Forelimb muscle (tissue), 1 donor: ENCODE results near the gene ZDHHC8. TPM values are rescaled to one million over a fixed set of nuclear protein-coding genes. Genes with fewer than 3 reads are reported as not detected.

Source experiments
- DNase-seq: peaks from one replicate; pipeline ENCODE4 v3.0.0-alpha.2; 2013; ENCODE audit warnings: low read depth
- polyA plus RNA-seq: library from polyadenylated mRNA; unstranded; fragments of 120-200 nt; gene quantifications from one replicate; pipeline ENCODE4 v1.2.1, GENCODE V29; 2013; ENCODE audit not compliant: insufficient read length

Gene ZDHHC8
- polyA plus RNA-seq, 1 donor = 41.3 TPM

DNA sequence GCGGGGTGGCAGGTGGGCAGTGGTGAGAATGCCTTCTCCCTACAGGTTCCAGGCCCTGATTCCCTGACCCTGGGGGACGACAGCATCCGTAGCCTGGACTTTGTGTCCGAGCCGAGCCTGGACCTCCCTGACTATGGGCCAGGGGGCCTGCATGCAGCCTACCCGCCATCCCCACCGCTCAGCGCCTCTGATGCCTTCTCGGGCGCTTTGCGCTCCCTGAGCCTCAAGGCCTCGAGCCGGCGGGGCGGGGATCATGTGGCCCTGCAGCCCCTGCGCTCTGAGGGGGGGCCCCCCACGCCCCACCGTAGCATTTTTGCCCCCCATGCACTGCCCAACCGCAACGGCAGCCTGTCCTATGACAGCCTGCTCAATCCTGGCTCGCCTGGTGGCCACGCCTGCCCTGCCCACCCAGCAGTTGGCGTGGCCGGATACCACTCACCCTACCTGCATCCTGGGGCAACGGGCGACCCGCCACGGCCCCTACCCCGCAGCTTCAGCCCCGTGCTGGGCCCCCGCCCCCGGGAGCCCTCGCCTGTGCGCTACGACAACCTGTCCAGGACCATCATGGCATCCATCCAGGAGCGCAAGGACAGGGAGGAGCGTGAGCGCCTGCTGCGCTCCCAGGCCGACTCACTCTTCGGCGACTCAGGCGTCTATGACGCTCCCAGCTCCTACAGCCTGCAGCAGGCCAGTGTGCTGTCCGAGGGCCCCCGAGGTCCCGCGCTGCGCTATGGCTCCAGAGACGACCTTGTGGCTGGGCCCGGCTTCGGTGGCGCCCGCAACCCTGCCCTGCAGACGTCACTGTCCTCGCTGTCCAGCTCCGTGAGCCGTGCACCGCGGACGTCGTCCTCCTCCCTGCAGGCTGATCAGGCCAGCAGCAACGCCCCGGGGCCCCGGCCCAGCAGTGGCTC lies 11.4 kb downstream of the ZDHHC8 start:
- no peak for DNase-seq

DNA sequence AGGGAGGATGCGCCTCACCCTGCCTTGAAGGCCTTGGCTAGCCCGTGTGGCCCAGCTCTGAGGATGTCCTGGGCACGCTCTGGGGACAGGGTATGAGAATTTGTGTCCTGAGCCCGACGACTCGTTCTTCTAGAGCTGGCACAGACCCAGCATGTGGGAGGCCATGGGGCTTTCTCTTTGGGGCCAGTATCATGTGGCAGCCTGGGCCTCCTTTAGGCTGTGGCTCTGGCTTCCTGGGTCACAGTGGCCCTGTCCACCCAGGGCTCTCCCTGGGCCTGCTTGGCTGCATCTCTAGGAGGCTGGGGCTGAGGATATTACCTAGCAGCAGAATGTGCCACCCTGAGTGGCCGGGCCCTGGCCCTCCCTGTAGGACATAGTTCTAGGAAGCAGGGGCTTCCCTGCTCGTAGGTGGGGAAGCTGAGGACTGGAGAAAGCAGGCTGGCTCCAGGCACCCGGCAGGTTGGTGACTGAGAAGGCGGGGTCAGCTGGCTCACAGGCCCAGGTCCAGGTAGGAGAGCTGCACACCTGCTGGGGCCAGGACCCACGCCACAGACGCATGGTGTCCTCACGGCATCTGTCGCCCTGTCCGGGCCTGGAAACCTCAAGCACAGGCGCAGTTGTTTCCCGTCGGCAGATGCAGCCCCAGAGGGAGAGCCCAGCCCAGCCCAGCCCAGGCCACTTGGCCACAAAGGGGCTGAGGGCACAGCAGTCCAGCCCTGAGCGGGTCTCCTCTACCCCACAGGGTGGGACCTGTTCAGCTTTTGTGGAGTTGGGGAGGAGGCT lies 12.5 kb downstream of the ZDHHC8 start:
- no peak for DNase-seq

DNA sequence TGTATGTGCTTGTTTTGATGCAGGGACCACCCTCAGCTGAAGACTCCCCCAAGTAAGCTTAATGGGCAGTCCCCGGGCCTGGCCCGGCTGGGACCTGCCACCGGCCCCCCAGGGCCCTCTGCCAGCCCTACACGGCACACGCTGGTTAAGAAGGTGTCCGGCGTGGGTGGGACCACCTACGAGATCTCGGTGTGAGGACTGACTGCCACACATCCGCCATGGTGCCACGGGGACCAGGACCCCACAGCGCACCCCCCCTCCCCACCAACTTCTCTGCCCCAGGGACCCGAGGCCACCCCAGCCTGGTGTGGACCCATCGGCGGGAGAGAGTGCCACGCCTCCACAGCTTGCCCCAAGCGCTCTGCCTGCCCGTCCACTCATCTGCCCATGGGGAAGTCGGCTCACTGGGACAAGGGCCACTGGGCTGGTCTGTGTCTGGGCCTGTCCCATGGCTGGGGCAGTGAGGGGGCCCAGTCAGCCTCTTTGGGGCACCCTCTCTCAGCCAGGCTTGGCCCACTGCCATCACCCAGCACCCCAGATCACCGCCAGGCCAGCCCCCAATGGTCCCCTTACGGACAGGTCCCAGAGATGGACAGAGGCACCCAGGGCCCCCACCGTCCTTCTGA lies 13.7 kb downstream of the ZDHHC8 start:
- no peak for DNase-seq

DNA sequence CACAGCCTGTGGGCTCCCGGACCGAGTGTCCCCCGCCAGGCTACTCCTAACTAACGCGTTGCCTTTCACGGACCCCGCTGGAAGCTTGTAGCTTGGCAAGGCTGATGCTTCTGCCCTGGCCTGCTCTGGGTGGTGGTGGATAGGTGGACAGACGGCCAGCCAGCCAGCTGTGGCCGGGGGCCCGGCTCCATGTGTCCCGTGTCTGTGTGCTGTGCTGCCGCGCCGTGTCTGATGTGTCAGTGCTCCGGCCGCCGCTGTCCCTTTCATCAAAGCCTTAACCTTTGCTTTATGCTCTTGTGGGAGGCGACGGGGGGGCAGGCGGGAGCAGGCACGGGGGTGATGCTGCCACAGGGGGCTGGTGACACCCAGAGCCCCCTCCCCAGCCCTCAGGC lies 14.2 kb downstream of the ZDHHC8 start:
- DNase-seq = no peak

DNA sequence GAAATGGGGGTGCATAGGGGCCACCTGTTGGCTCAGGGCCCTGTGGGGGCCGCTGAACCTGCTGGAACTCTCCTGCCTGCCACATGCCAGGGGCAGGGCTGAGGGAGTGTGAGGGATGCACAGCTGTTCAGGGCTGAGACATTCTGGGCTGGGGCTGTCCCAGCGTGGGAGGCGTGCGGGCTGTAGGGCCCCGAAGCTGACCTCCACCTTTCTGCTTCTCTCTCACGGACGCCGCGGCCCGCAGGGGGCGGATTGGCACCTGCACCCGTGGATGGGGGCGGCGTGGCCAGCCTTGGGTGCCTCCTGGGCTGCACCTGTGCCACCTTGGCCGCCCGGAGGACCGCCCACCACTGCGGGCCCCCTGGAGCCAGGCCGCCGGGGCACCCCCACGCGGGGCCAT lies 15.2 kb downstream of the ZDHHC8 start:
- no peak for DNase-seq

DNA sequence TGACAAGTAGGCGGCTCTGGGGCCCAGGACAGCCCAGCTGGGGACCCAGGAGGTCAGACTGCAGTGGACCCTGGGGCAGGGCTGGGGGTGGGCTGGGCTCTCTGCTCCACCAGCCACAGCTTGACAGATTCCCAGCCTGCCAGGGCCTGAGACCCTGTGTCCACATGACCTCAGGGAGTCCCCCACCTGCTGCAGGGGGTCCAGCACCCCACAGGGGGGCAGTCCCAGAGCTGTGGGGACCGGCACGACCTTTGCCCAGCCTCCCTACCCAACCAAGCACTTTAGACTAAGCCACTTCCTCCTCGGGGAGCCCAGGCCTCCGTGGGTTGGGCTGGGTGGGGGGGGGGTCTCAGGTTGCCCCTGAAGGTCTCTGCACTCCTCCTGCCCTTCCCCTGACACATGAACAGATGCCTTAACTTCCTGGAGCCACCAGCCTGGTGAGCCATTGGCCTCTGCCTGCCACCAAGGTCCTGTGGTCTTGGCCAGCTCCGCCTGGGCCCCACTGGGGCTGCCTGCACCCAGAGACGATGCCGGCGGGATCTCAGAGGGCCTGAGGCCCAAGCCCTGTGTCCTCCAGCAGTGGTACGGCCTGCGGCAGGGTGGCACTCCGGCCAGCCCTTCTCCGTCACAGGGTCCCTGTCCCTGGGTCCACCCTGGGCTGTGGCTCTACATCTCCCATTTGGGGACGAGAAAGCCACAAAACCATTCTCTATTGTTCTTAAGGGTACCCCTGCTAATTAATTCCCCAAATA lies 15.8 kb downstream of the ZDHHC8 start:
- no peak for DNase-seq

DNA sequence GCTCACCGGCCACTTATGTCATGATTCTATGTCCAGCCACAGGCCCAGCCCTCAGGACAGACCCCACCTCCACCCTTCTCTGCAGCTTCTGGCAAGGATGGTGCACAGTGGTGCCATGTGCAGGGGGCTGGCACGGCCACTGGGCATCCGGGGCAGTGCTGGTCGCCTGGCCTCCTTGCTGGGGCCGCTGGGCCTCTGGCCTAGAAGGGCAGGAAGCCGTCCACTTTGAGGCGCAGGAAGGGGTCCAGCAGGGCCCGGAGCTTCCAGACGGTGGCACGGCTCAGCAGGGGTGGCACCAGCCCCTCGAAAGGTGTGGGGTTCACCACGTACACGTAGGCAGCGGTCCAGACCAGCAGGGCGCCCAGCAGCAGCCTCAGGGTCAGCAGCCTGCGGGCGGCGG lies 16.8 kb downstream of the ZDHHC8 start:
- DNase-seq = no peak

DNA sequence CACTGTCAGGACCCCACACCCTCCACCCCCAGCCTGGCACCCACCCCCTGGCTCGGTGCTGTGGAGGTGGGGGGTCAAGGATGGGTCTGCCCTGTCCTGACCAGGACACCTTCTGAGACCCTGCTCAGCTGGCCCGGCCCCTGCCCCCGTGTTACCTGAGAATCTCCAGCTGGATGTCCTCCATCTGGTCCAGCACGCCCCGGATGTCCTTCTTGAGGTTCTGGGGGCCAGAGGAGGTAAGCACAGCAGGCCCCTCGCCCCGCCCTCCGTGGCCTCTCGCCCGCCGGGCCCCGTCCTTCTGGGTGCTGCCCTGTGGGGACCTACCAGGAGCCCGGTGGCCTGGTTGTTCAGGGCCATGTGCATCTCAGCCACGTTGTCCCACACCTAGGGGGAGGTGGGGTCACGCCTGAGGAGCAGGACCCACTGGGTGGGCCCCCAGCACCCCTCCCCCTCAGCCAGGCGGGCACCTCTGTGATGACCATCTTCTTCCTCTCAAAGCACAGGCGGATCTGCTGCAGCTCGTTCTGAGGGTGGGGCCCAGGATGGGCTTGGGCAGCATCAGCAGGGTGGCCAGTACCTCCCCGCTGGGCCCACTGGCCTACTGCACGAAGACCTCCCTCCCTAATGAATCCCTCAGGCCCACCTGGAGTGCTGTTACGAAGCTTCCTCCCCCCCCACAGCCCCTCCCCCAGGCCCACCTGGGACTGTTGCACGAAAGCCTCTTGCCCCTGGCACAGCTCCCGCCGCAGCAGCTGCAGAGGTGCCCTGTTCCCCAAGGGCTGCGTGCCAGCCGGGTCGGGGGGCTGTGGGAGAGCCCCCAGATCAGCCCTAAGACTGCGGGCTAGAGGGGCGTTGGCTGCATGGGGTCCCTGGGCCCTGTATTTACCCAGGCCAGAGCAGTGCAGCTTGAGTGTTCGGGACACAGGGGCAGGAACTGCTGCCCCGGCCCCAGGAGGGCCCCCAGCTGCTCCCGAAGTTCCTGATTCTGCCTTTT lies 17.9 kb downstream of the ZDHHC8 start:
- no peak for DNase-seq

DNA sequence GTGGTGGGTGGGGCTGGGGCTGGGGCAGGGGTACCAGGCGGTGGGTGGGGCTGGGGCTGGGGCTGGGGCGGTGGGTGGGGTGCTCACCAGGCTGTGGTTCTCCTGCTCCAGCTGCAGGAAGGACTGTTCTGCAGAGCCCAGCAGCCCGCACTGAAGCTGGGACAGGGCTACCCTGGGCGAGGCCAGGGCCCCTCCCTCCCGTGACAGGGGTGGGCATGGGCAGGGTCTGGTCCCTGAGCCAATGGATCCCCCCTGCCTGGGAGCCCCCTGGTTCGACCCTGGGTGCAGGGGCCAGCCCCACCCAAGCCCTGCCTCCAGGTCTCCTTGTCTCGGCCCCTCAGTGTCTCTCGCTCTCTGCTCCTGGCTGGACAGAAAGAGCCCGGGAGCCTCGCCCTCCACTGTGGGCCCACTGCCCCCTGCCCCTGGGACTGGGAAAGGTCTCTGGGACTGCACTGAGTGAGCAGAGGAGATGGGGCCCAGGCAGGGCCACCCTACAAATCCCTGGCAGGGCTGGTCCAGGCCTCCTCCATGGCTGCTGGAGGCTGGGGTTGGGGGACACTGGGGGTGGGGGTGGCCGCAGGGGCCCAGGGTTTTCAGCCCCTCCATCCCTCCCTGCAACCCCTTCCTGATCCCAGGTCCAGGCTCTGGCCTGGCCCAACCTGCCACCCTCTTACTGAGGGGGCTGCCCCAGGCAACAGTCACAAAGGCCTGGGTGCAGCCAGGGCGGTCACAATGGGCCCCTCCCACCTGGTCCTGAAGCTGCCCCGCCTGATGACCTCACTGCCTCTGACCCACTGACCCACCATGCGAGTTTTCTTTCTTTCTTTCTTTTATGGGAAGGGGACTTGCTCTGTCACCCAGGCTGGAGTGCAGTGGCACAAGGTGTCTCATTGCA lies 19.0 kb downstream of the ZDHHC8 start, which contains the start of gene CCDC188:
TSS of gene CCDC188 (minus strand) at position 675 of the 895 bp plus-strand sequence. CDS start at position 606, 69 bp downstream.
- DNase-seq = no peak

DNA sequence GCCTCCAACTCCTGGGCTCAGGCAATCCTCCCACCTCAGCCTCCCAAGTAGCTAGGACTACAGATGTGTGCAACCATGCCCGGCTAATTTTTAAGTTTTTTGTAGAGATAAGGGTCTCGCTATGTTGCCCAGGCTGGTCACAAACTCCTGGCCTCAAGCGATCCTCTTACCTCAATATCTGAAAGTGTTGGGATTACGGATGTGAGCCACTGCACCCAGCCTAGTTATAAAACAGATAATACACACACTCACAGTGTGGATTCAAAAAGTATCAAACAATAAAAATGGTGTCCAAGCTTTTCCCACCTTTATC lies 19.6 kb downstream of the ZDHHC8 start:
- DNase-seq = no peak

DNA sequence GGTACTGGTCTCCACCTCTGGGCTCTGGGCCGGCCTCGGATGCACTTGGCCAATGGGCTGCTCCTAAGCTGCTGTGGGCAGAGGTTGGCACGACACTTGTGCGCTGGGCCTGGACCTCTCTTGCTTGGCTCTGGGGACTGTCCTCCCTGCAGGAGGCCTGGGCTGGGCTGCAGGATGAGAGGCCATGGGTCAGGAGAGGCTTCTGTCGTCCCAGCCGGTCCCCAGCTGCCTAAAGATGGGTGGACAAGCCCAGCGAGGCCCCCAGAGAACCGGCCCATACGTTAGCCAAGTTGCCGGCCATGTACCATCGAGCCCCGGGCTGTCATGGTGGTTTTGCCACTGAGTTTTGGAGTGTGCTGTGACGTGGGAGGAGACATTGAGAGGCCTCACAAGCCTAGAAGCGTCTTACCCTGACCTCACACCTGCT lies 20.9 kb downstream of the ZDHHC8 start:
- DNase-seq = no peak

DNA sequence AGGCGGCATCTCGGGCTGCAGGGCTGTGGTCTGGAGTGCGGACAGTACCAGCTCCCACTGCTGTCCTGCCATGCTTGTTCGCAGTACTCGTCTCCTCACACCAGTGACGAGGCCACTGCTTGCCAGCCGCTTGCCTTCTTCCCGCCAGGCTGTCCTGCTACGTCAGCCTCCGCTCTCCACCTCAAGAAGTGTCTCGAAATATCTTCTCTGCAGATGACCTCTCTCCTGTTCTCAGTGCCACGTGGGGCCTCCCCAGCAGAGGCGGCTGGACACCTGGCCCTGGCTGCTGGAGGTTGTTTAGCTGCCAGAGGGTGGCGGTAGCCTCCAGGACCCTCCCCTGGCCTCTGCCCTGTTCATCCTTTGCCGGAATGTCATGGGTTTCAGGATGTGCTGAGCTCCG lies 22.3 kb downstream of the ZDHHC8 start:
- DNase-seq = no peak

DNA sequence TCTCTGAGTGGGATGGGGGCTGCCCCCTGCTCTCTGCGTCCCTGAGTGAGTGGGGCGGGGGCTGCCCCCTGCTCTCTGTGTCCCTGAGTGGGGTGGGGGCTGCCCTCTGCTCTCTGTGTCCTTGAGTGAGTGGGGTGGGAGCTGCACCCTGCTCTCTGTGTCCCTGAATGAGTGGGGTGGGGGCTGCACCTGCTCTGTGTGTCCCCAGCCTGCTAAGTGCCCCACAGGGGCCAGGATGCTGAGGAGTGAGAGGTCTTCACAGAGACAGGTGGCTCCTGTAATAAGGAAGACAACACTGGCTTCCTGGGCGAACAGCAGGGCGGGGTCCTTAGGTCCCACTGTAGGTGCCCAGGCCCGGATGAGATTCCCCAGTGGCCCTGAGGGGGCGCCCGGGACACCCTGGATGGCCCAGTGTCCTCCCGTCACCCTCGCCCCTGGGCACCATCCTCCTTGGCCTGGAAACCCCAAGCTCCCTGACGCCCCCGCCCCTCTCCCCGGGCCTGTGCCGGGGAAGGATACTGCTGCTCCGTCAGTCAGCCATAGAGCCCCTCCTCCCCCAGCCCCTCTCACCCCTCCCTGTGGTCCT lies 23.1 kb downstream of the ZDHHC8 start:
- no peak for DNase-seq

DNA sequence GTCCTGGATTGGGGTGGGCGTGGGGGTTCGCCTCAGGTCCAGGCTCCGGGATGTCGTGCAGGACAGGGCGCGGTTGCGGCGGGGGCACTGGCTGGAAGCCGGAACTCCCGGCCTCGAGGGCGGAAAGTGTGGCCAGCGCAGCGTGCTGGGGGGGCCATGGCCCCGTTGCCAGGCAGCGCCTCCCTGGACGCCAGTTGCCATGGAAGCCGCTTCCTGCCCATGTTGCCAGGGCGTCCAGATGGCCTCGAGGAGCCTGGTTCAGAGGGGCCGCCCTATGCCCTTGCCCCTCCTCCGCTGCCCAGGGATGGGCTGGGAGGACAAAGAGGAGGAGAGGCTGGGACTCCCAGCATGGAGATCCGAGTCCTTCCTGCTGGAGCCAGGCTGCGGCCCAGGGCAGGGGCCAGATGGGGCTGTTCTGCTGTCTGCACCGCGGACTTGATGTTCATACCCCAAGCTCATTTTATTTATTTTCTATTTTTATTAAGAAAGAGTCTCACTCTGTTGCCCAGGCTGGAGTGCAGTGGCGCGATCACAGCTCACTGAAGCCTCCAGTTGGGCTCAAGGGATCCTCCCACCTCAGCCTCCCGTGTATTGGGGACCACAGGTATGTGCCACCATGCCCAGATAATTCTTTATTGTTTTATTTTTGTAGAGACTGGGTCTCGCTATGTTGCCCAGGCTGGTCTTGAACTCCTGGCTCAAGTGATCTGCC lies 23.9 kb downstream of the ZDHHC8 start:
- DNase-seq = no peak

DNA sequence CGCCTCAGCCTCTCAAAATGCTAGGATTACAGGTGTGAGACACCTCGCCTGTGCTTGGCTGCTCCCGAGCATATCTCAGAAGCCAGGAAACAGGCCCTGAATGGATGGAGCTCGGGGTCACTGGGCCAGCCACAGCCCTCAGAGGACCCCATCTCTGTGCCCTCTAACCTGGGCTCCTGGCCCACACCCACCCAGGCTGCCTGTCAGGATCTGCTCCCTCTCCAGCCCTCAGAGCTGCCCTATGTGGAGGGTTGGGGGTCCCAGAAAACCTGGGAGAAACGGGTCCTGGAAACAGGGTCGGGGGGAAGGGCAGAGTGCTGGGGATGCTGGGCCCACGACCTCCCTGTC lies 24.4 kb downstream of the ZDHHC8 start:
- DNase-seq = no peak

DNA sequence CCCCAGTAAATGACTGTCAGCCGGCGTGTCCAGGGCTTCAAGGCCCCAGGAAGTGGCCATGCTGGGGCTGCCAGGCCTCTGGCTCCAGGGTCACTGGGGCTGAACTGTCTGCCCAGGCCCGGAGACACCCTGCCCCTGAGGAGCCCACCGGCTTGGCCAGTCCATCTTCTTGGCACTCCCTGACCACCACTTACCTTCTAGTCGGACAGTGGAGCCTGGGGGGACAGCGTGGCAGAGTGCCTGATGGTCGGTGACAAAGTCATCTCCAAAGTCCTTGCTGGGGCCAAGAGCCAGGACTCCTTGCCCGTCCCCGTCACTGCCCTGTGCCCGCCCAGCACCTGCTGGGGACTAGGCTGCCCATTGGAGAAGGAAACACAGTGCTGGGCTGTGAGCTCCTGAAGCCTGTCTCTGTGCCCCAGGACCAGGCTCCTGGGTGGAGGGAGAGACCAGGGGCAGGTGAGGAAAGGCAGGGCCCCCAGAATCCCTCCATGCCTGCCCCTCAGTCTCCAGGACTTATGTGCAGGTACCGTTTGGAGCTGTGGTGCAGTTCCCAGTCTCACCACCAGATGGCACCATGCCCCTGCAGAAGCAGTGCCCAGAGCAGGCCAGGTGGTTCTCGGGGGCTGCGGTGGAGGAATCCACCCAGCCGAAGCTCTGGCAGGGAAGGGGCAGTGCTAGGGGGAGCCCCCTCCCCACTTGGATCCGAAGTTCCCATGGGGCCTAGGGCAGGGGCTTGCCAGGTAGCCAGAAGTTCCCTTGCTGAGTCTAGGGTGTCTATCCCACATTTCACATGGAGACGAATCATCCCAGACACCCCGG lies 25.2 kb downstream of the ZDHHC8 start:
- DNase-seq = peak; percentile 52

DNA sequence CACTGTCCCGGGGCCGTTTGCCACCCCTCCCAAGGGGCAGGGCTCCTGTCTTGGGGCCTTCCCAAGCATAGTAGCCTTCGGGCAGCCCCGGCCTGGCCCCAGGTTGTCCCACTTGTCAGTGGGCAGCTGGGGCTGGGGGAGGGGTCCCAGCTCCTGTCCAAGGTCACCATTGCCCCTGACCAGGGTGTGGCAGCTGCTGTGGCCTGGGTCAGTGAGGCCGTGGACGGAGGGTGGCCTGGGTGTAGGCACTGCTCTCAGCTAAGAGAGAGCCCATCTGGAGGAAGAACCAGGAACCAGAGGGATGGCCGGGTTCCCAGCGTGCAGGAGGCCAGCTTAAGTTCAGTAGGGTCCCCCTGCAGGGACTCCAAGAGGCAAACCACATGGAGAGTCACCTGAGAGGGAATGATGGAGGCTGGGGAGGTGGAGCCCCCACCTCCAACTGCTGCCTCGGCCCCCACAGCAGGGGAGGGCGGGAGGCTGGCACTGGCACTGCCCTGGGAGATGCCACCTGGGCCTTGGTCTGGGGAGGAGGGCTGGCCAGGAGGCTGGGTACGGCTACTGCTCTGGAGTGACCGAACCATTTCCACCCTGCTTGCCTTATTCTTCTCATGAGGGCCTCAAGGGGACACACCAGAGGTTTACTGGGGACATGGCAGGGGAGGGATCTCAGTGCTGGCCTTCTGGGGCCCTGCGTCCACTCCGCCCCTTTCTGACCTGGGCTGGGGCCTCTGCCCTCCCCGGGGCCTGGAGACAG lies 26.0 kb downstream of the ZDHHC8 start:
- no peak for DNase-seq
